AG08396 (cell line): Measurements from ENCODE around the gene MYH14.
A peak's percentile ranks its signal among the peaks of the same experiment; 100 is the strongest.

Experiments used
- DNase-seq: peaks from one replicate; pipeline ENCODE4 v3.0.0; 2012; ENCODE audit warnings: low spot score, mixed read lengths

MYH14 gene

GRCh38 chr19:50203281-50204080 is at the start of gene MYH14:
TSS of gene MYH14 (plus strand) at chr19:50203622. CDS start at chr19:50210366, 6,744 bp downstream.
- peak; percentile 73 for DNase-seq

- DNase-seq, result no peak
Observed at GRCh38 chr19:50154529-50154928, 48.9 kb upstream of the MYH14 start.

DNA sequence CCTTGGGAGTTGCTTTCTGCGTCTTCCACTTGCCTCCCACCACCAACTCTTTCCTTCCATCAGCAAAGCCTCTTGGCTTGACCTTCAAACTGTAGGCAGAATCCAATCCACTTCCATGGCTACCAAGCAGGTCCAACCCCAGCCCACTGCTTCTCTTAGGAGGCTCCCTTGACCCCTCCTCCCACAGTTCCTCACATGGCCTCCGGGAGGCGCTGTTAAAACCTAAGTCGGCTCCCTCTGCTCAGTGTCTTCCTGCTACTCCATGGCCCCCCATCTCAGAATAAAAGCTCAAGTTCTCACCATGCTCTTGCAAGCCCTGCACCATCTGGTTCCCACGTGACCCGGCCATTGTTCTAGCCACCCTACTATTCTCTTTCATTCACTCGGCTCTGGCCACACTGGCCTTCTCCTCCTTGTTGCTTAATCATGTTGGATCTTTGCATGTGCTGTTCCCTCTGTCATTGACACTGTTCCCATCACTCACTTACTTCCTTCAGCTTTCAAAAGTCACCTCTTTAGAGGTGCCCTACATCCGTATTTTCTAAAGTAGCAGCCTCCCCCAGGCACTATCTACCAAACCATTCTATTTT is 47.8 kb upstream of the MYH14 start:
- no peak for DNase-seq

DNA sequence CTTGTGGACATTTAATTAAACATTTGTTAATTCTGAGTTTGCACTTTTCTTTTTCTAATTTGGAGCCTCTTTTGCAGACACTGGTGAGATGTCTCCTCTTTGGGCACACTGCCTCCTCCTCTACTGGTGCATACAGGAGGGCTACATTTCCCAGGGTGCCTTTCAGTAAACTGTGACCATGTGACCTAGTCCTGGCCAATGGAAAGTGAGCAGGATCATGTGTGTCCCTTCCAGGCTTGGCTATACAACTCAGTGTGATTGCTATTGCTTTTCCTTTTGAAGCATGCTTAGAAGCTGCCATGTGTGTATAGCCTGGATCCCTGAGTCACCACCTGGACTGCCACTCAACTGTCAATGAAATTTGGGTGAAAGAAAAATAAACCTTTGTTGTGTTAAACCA is 44.8 kb upstream of the MYH14 start:
- no peak for DNase-seq

GRCh38 chr19:50159078-50159477 is 44.3 kb upstream of the MYH14 start:
- no peak for DNase-seq

DNA sequence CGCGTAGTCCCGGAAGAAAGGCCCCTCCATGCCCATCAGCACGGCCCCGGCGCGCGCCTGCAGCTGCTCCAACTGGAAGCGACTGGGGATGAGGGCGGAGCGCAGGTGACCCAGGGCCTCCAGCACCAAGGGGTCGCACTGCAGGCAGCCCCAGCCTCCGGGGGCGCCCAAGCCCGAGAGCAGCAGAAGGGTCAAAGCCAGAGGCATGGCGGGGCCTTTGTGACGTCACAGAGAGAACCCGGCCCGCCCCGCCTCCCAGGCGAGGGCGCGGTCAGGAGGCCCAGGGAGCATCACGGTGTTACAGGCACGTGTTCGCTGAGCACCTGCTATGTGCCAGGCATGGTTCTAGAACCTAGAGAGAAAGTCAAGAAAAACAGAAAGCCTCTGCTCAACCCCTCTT is 40.4 kb upstream of the MYH14 start, which contains the start of gene IZUMO2:
TSS of gene IZUMO2 (minus strand) at position 294 of the 400 bp plus-strand sequence. CDS start at position 207, 87 bp downstream.
- no peak for DNase-seq

GRCh38 chr19:50167314-50167721 is 36.1 kb upstream of the MYH14 start:
- DNase-seq, result no peak

GRCh38 chr19:50171752-50172151 is 31.7 kb upstream of the MYH14 start:
- no peak for DNase-seq

DNA sequence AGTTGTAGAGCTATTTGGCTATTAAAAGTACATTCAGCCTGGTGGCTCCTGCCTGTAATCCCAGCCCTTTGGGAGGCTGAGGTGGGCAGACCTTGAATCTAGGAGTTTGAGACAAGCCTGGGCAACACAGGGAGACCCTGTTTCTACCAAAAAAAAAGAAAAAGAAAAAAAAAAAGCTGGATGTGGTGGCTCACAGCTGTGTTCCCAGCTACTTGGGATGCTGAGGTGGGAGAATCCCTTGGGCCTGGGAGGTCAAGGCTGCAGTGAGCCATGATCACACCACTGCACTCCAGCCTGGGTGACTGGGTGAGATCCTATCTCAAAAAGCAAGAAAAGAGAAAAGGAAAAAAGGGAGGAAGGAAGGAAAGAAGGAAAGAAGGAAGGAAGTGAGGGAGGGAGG is 30.7 kb upstream of the MYH14 start:
- no peak for DNase-seq

- no peak for DNase-seq
Observed at GRCh38 chr19:50173127-50173526, 30.3 kb upstream of the MYH14 start.

GRCh38 chr19:50174100-50174793 is 29.2 kb upstream of the MYH14 start:
- DNase-seq, result no peak

- no peak for DNase-seq
Observed at GRCh38 chr19:50175924-50176323, 27.5 kb upstream of the MYH14 start.

GRCh38 chr19:50176775-50177174 is 26.6 kb upstream of the MYH14 start:
- DNase-seq, result no peak

DNA sequence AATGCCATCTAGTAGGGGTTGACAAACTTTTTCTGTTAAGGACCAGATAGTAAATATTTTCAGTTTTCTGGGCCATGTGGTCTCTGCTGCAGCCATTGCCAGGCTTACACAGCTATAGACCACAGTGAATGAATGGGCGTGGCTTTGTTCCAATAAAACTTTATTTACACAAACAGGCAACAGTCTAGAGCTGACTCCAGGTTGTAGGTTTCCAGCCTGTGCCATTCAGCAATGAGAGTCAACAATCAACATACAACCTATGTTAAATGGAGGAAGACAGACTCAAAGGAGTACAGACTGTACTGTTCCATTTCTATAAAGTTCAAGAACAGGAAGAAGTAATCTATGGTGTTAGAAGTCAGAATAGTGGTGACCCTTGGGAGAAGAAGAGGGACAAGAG is 25.1 kb upstream of the MYH14 start:
- no peak for DNase-seq

GRCh38 chr19:50178859-50179537 is 24.4 kb upstream of the MYH14 start:
- DNase-seq, result no peak

DNA sequence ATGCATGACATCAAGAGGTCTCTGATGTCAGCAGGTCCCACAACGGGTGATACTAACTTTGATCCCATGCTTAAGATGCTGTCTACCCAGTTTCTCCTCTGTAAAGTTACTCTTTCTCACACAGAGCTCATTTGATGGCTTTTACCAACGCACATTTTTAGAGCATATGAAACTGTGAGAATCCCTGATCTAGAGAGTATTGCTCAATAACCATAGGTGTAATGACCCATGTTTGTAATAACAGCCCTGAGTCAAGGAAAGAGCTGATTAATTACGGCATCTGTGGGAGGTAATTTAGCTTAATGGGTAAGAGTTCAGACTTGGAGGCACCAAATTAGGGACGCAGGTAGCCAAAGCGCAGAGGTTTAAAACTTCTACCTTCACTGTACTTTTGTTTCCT is 22.3 kb upstream of the MYH14 start:
- DNase-seq, result no peak

DNA sequence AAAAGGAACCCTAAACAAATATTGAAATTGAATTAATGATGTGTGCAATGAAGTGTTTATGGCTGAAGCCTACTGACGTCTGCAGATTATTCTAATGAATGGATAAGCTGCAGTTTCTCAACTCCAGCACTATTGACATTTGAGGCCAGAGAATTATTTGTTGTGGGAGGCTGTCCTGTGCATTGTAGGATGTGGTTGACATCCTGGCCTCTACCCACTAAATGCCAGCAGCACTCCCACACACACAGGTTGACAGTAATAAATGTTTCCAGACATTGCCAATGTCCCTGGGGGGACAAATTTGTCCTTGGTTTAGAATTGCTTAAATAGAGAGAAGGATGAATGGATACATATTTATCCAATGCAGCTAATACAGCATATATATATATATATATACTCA is 19.2 kb upstream of the MYH14 start:
- no peak for DNase-seq

DNA sequence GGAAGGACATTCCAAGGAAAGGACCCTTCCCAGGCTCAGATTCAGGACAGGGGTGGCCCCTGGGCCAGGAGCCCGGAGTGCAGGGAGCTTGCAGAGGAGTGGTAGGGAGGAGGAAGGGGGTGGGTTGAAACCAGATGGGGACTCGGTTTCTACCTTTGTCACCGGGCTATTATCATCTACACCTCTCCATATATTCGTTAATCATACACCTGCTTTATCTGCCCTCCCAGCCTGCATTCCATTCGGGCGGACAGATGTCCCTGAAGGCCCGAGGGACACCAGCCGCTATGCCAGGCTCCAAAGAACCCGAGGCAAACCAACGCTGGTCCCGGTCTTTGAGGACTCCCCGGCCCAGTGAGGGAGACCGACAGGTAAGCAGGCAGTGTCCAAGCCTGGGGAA is 15.5 kb upstream of the MYH14 start:
- DNase-seq, result no peak

DNA sequence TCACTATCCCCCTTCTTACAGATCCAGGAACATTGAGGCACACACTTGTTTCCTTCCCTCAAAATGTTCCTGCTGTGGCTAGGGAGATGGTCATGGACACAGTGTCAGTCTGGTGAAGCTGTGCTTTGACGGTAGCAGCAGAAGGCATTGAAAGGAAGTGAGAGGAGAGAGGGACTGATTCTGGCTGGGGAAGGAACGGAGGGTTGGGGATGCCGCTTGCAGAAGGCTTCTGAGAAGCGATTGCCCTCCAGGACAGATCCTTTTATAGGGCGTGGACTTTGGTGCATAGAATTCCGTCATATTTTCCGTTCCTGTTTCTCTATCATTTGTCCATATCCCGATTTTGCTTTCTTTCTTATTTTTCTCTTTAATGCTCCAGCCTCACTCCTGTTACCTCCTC is 14.1 kb upstream of the MYH14 start:
- no peak for DNase-seq

GRCh38 chr19:50190439-50190891 is 13.0 kb upstream of the MYH14 start:
- DNase-seq, result no peak

- no peak for DNase-seq
Observed at GRCh38 chr19:50191216-50191615, 12.2 kb upstream of the MYH14 start.

DNA sequence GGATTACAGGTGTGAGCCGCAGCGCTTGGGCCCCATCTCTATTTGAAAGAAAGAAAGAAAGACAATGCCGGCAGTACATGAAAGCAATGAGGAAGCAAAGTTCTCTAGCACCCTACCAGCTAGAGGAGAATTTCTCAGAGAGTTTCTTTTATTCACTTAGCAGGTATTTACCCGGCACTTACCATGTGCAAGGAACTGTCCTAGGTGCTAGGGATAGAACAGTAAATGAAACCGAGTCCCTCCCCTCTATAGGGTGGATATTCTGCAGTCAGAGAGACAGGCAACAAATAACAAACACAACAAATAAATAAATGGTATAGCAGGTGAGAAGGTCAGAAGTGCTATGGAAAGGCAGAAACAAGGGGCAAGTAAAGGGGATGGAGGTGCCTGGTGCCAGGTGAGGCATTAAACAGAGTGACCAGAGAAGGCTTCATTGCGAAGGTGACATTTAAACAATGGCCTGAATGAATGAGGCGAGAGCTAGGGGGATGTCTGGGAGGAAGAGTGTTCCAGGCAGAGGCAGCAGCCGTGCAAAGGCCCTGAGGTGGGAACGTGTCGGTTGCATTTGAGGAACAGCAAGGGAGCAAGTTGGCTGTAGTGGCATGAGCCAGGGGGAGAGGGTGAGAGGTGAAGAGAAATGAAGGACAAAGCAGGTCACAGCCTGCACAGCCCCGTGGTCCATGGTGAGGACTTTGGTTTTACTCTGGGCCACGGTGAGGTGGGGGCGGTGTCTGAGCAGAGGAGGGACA is 10.8 kb upstream of the MYH14 start:
- DNase-seq, result no peak
